Iris pigment epithelial cell (primary cell): ENCODE results near the gene DMGDH.
"Not testable (repeated sequence)": the region's sequence is repeated elsewhere in the genome, so short reads cannot be mapped to it uniquely, and the experiment has no call there.

Experiments
- DNase-seq: peaks from one replicate; pipeline ENCODE4 v3.0.0-alpha.2; 2011; ENCODE audit warnings: low read depth

DMGDH gene

GRCh38 chr5:79011219-79011836, 58.1 kb downstream of the DMGDH start:
- peak; percentile 16 for DNase-seq

- DNase-seq: no peak
These were observed 61.1 kb downstream of the DMGDH start for GRCh38 chr5:79008362-79008761.

GRCh38 chr5:79007872-79008271, 61.6 kb downstream of the DMGDH start:
- DNase-seq: no peak

GRCh38 chr5:79005936-79006631, 63.4 kb downstream of the DMGDH start:
- no peak for DNase-seq

GRCh38 chr5:79005151-79005550, 64.3 kb downstream of the DMGDH start:
- DNase-seq: no peak

- DNase-seq: no peak
These were observed 67.1 kb downstream of the DMGDH start for GRCh38 chr5:79002374-79002773.

GRCh38 chr5:79001471-79001870, 68.0 kb downstream of the DMGDH start:
- no peak for DNase-seq

- no peak for DNase-seq
These were observed 72.4 kb downstream of the DMGDH start for GRCh38 chr5:78997090-78997489.

- no peak for DNase-seq
These were observed 73.9 kb downstream of the DMGDH start for GRCh38 chr5:78995521-78996007.

- no peak for DNase-seq
These were observed 76.3 kb downstream of the DMGDH start for GRCh38 chr5:78993165-78993564.

- DNase-seq: no peak
These were observed 77.3 kb downstream of the DMGDH start for GRCh38 chr5:78992146-78992545.

- no peak for DNase-seq
These were observed 80.4 kb downstream of the DMGDH start for GRCh38 chr5:78989080-78989479.

- peak; percentile 70 for DNase-seq
These were observed 83.7 kb downstream of the DMGDH start for GRCh38 chr5:78985725-78986223.

- DNase-seq: no peak
These were observed 84.3 kb downstream of the DMGDH start, which contains the start of gene ARSB for GRCh38 chr5:78985116-78985724. TSS of gene ARSB (minus strand) at chr5:78985310. CDS start at chr5:78985248, 62 bp downstream.

GRCh38 chr5:78984439-78985115, 84.9 kb downstream of the DMGDH start:
- peak; percentile 85 for DNase-seq

GRCh38 chr5:78983601-78984438, 85.7 kb downstream of the DMGDH start:
- DNase-seq: no peak

GRCh38 chr5:78983194-78983593, 86.3 kb downstream of the DMGDH start:
- not testable (repeated sequence) for DNase-seq

- DNase-seq: peak; percentile 10
These were observed 89.6 kb downstream of the DMGDH start for GRCh38 chr5:78979909-78980308.

GRCh38 chr5:78979117-78979742, 90.2 kb downstream of the DMGDH start:
- DNase-seq: no peak

- DNase-seq: no peak
These were observed 94.4 kb downstream of the DMGDH start for GRCh38 chr5:78975035-78975434.

- no peak for DNase-seq
These were observed 94.9 kb downstream of the DMGDH start for GRCh38 chr5:78974601-78975000.
